ENCODE data around the gene USP37. TPM values are rescaled to one million over a fixed set of nuclear protein-coding genes. Genes with fewer than 3 reads are reported as not detected.

USP37 gene
- polyA plus RNA-seq, 1 of the 3 experiments (the other 2 are of a cell fraction): 0.95 TPM

GRCh38 chr2:218446547-218446946 is 121.6 kb downstream of the USP37 start:
- Histone ChIP-seq H2AFZ (ENCODE audit: low read depth) (no peak overlapping the region), H3K9ac (no peak overlapping the region), H3K9me3 (no peaks in the 10 kb centered on the region), H3K4me1 (ENCODE audit: control insufficient read depth in 1 of 2, insufficient read depth in 2 of 2, low read depth in 1 of 2, low read length in 1 of 2) (no peaks in the 10 kb centered on the region; a peak in 1 of 4 replicates), H3K79me2 (ENCODE audit: insufficient read depth) (no peaks in the 10 kb centered on the region), H3K4me2 (no peak overlapping the region), H3K36me3 (replicated peaks in 1 of 2; ENCODE audit: control insufficient read depth in 1 of 2, insufficient read depth in 2 of 2, low read length in 1 of 2) (peaks cover under 1 to 3% of the 10 kb centered on the region in 2 experiments), H4K20me1 (ENCODE audit: insufficient read depth) (no peaks in the 10 kb centered on the region), H3K9me2 (no peaks in the 10 kb centered on the region), H3K4me3 (ENCODE audit: low read depth in 2 of 2, low read length in 1 of 2) (no peak overlapping the region), H3F3A (replicated peaks; ENCODE audit: insufficient read depth) (no peaks in the 10 kb centered on the region), H3K27me3 (ENCODE audit: insufficient read depth) (no peaks in the 10 kb centered on the region), H3K27ac (ENCODE audit: low read depth in 2 of 2, low read length in 1 of 2) (no peak overlapping the region)
- CTCF ChIA-PET: interaction anchor here (1.2 kb wide), 1 partner anchor 11 kb away, joined by 3 read pairs; no protein-coding TSS in a partner anchor
- TF ChIP-seq IRF3 (IDR thresholded peaks at IDR 0.05; ENCODE audit: low read depth, low read length) (no peak), ZBTB33 (IDR thresholded peaks at IDR 0.05; ENCODE audit: borderline replicate concordance, low read depth) (no peak), PBX3 (IDR thresholded peaks at IDR 0.05) (no peak), TAF1 (IDR thresholded peaks at IDR 0.05; ENCODE audit: borderline replicate concordance, low read depth, low read length) (no peak)
- TF ChIP-seq, protein P1, sequence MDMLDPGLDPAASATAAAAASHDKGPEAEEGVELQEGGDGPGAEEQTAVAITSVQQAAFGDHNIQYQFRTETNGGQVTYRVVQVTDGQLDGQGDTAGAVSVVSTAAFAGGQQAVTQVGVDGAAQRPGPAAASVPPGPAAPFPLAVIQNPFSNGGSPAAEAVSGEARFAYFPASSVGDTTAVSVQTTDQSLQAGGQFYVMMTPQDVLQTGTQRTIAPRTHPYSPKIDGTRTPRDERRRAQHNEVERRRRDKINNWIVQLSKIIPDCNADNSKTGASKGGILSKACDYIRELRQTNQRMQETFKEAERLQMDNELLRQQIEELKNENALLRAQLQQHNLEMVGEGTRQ (IDR thresholded peaks at IDR 0.05; ENCODE audit: borderline replicate concordance, low read depth, low read length): no peak
- WGBS (ENCODE audit: low lambda C conversion rate): 100% methylated on average over 6 of the region's 6 CpGs
- no peak for DNase-seq
- POLR2A ChIA-PET: no interaction called here

- no peak overlapping the region for H3K27ac ChIP-seq (ENCODE audit: low read depth in 2 of 2, low read length in 1 of 2)
- no peaks in the 10 kb centered on the region for H3K79me2 ChIP-seq (ENCODE audit: insufficient read depth)
- no peaks in the 10 kb centered on the region for H3K9me2 ChIP-seq
- no peak overlapping the region for H3K4me2 ChIP-seq
- DNase-seq: no peak
- no peaks in the 10 kb centered on the region for H4K20me1 ChIP-seq (ENCODE audit: insufficient read depth)
- no peaks in the 10 kb centered on the region for H3K9me3 ChIP-seq
- ChIA-PET POLR2A (no interaction called here), CTCF (no interaction called here)
- H2AFZ ChIP-seq (ENCODE audit: low read depth): no peak overlapping the region
- H3K4me3 ChIP-seq (ENCODE audit: low read depth in 2 of 2, low read length in 1 of 2): no peak overlapping the region
- H3K36me3 ChIP-seq (replicated peaks in 1 of 2; ENCODE audit: control insufficient read depth in 1 of 2, insufficient read depth in 2 of 2, low read length in 1 of 2): peaks cover 0 to 3% of the 10 kb centered on the region in 2 experiments
- H3K27me3 ChIP-seq (ENCODE audit: insufficient read depth): no peaks in the 10 kb centered on the region
- H3K4me1 ChIP-seq (ENCODE audit: control insufficient read depth in 1 of 2, insufficient read depth in 2 of 2, low read depth in 1 of 2, low read length in 1 of 2): no peaks in the 10 kb centered on the region; a peak in 1 of 4 replicates
- H3K9ac ChIP-seq: no peak overlapping the region
- H3F3A ChIP-seq (replicated peaks; ENCODE audit: insufficient read depth): no peaks in the 10 kb centered on the region
- no peak for TF ChIP-seq JUND (IDR thresholded peaks at IDR 0.05)
- no peak for TF ChIP-seq FOXJ3 (CRISPR knock-in tag; IDR thresholded peaks at IDR 0.05)
- TF ChIP-seq, protein P1 (IDR thresholded peaks at IDR 0.05; ENCODE audit: borderline replicate concordance, low read depth, low read length): no peak
- TF ChIP-seq NFIC (IDR thresholded peaks at IDR 0.05; ENCODE audit: borderline replicate concordance): no peak
- no peak for TF ChIP-seq PBX3 (IDR thresholded peaks at IDR 0.05)
- TF ChIP-seq NRF1 (IDR thresholded peaks at IDR 0.05; ENCODE audit: low read depth, low read length): no peak
- TF ChIP-seq, protein P2, sequence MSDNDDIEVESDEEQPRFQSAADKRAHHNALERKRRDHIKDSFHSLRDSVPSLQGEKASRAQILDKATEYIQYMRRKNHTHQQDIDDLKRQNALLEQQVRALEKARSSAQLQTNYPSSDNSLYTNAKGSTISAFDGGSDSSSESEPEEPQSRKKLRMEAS (IDR thresholded peaks at IDR 0.05; ENCODE audit: low read depth): no peak
- no peak for TF ChIP-seq TCF12 (IDR thresholded peaks at IDR 0.05)
- no peak for TF ChIP-seq YY1 (IDR thresholded peaks at IDR 0.05; ENCODE audit: low read depth)
- no peak for TF ChIP-seq SMC3 (IDR thresholded peaks at IDR 0.05; ENCODE audit: low read depth, low read length)
- TF ChIP-seq RCOR1 (IDR thresholded peaks at IDR 0.05; ENCODE audit: low read length): no peak
- no peak for TF ChIP-seq RAD21 (IDR thresholded peaks at IDR 0.05; ENCODE audit: low read length)
- TF ChIP-seq REST (IDR thresholded peaks at IDR 0.05; ENCODE audit: low read depth, low read length): no peak
Observed at GRCh38 chr2:218445602-218446001, 122.5 kb downstream of the USP37 start.
